ENCODE measurements around the gene ZNF276.

The ZNF276 gene

GRCh38 chr16:89708481-89708931 is 12.8 kb upstream of the ZNF276 start:
- H3K27me3 ChIP-seq (ENCODE audit: control insufficient read depth, insufficient read depth, low read length) = peaks cover 2% of the 10 kb centered on the region
- no peak overlapping the region for H3K9ac ChIP-seq (ENCODE audit: low read length)

GRCh38 chr16:89709166-89709565 is 12.2 kb upstream of the ZNF276 start:
- H3K9ac ChIP-seq (ENCODE audit: low read length) = no peak overlapping the region
- H3K4me3 ChIP-seq (ENCODE audit: low read length) = no peak overlapping the region
- no peak overlapping the region for H3K27ac ChIP-seq (ENCODE audit: low read length)
- H3K4me1 ChIP-seq (ENCODE audit: control insufficient read depth, low read depth, low read length) = peaks cover 3% of the 10 kb centered on the region
- H3K27me3 ChIP-seq (ENCODE audit: control insufficient read depth, insufficient read depth, low read length) = peaks cover under 1% of the 10 kb centered on the region
- H3K9me3 ChIP-seq (ENCODE audit: control insufficient read depth, low read depth, low read length) = no peaks in the 10 kb centered on the region
- H3K36me3 ChIP-seq (ENCODE audit: control insufficient read depth, low read depth, low read length) = no peaks in the 10 kb centered on the region

More at GRCh38 chr16:89708481-89708931, 12.8 kb upstream of the ZNF276 start:
- H3K4me3 ChIP-seq (ENCODE audit: low read length) = no peak overlapping the region
- no peak overlapping the region for H3K27ac ChIP-seq (ENCODE audit: low read length)
- H3K9me3 ChIP-seq (ENCODE audit: control insufficient read depth, low read depth, low read length) = no peaks in the 10 kb centered on the region
- no peaks in the 10 kb centered on the region for H3K36me3 ChIP-seq (ENCODE audit: control insufficient read depth, low read depth, low read length)
- peaks cover 3% of the 10 kb centered on the region for H3K4me1 ChIP-seq (ENCODE audit: control insufficient read depth, low read depth, low read length)

DNA sequence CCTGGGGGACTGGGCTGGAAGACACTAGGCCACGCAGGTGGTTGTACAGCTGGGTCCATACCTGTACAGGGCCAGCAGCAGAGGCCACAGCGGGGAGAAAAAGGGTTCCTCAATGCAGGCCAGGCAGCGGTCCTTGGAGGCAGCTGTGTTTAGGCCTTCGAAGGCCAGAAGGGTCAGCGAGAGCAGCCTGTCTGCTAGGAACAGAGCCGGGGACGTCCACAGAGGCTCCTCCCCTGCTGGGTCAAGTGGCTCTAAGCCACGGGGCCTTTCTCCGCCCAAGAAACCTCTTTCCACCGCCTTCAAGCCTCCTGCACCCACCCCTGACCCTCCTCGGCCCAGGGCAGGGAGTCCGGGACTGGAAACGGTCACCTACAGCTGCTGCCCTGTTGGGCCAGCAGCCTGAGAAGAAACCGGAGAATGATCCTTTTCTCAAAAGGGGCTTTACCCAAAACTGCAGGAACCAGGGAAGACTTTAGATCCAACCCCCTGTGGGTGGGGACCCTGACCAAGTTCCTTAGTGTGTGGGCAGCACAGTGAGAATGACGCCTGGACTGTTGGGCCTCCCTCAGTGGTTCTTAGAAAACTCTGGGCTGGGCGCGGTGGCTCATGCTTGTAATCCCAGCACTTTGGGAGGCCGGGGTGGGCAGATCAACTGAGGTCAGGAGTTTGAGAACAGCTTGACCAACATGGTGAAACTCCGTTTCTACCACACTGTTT is 11.5 kb upstream of the ZNF276 start:
- no peaks in the 10 kb centered on the region for H3K36me3 ChIP-seq (ENCODE audit: control insufficient read depth, low read depth, low read length)
- H3K9me3 ChIP-seq (ENCODE audit: control insufficient read depth, low read depth, low read length) = no peaks in the 10 kb centered on the region
- peaks cover 3% of the 10 kb centered on the region for H3K4me1 ChIP-seq (ENCODE audit: control insufficient read depth, low read depth, low read length)
- H3K27ac ChIP-seq (ENCODE audit: low read length) = no peak overlapping the region
- H3K9ac ChIP-seq (ENCODE audit: low read length) = no peak overlapping the region
- peaks cover 4% of the 10 kb centered on the region for H3K27me3 ChIP-seq (ENCODE audit: control insufficient read depth, insufficient read depth, low read length)
- no peak overlapping the region for H3K4me3 ChIP-seq (ENCODE audit: low read length)

- Histone ChIP-seq H3K27ac (ENCODE audit: low read length) (no peak overlapping the region), H3K4me1 (ENCODE audit: control insufficient read depth, low read depth, low read length) (peaks cover 3% of the 10 kb centered on the region), H3K9me3 (ENCODE audit: control insufficient read depth, low read depth, low read length) (no peaks in the 10 kb centered on the region), H3K4me3 (ENCODE audit: low read length) (no peak overlapping the region), H3K36me3 (ENCODE audit: control insufficient read depth, low read depth, low read length) (no peaks in the 10 kb centered on the region), H3K9ac (ENCODE audit: low read length) (no peak overlapping the region), H3K27me3 (ENCODE audit: control insufficient read depth, insufficient read depth, low read length) (peaks cover 4% of the 10 kb centered on the region)
Measured at GRCh38 chr16:89710709-89711564, 10.4 kb upstream of the ZNF276 start.

GRCh38 chr16:89711601-89712273 is 9.6 kb upstream of the ZNF276 start:
- no peaks in the 10 kb centered on the region for H3K4me1 ChIP-seq (ENCODE audit: control insufficient read depth, low read depth, low read length)
- H3K27ac ChIP-seq (ENCODE audit: low read length) = no peak overlapping the region
- no peaks in the 10 kb centered on the region for H3K36me3 ChIP-seq (ENCODE audit: control insufficient read depth, low read depth, low read length)
- peak overlapping the region; percentile 79 for H3K9ac ChIP-seq (ENCODE audit: low read length)
- no peaks in the 10 kb centered on the region for H3K9me3 ChIP-seq (ENCODE audit: control insufficient read depth, low read depth, low read length)
- peaks cover 4% of the 10 kb centered on the region for H3K27me3 ChIP-seq (ENCODE audit: control insufficient read depth, insufficient read depth, low read length)
- H3K4me3 ChIP-seq (ENCODE audit: low read length) = peak overlapping the region; percentile 64

- Histone ChIP-seq H3K27me3 (ENCODE audit: control insufficient read depth, insufficient read depth, low read length) (peaks cover 4% of the 10 kb centered on the region), H3K4me3 (ENCODE audit: low read length) (peak overlapping the region; percentile 64), H3K9ac (ENCODE audit: low read length) (peak overlapping the region; percentile 79), H3K9me3 (ENCODE audit: control insufficient read depth, low read depth, low read length) (no peaks in the 10 kb centered on the region), H3K27ac (ENCODE audit: low read length) (no peak overlapping the region), H3K4me1 (ENCODE audit: control insufficient read depth, low read depth, low read length) (no peaks in the 10 kb centered on the region), H3K36me3 (ENCODE audit: control insufficient read depth, low read depth, low read length) (no peaks in the 10 kb centered on the region)
Measured at GRCh38 chr16:89712274-89712781, 9.0 kb upstream of the ZNF276 start.

DNA sequence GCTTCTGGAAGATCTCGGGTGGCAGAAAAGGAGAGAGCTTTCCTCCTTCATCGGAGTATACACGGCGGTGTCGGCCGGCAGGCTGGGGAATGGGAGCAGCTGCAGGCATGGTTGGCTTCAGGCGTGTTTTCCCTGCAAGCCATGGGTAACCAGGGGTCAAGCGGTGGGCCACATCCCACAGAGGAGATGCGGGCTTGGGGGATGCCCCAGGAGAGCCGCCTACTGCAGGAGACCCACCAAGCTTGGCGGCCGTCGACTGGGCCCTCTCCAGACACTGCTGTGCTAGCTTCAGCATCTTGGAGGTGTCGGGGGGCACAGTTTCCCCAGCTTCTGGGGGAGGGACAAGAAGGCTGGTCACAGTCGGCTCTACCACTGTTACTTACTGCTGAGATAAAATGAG is 4.8 kb upstream of the ZNF276 start:
- Histone ChIP-seq H3K27me3 (ENCODE audit: control insufficient read depth, insufficient read depth, low read length) (peaks cover 29% of the 10 kb centered on the region), H3K9me3 (ENCODE audit: control insufficient read depth, low read depth, low read length) (no peaks in the 10 kb centered on the region), H3K4me1 (ENCODE audit: control insufficient read depth, low read depth, low read length) (no peaks in the 10 kb centered on the region), H3K4me3 (ENCODE audit: low read length) (no peak overlapping the region), H3K36me3 (ENCODE audit: control insufficient read depth, low read depth, low read length) (no peaks in the 10 kb centered on the region), H3K27ac (ENCODE audit: low read length) (no peak overlapping the region), H3K9ac (ENCODE audit: low read length) (no peak overlapping the region)

- Histone ChIP-seq H3K36me3 (ENCODE audit: control insufficient read depth, low read depth, low read length) (no peaks in the 10 kb centered on the region), H3K27ac (ENCODE audit: low read length) (no peak overlapping the region), H3K27me3 (ENCODE audit: control insufficient read depth, insufficient read depth, low read length) (peaks cover 32% of the 10 kb centered on the region), H3K9me3 (ENCODE audit: control insufficient read depth, low read depth, low read length) (no peaks in the 10 kb centered on the region), H3K4me3 (ENCODE audit: low read length) (no peak overlapping the region), H3K4me1 (ENCODE audit: control insufficient read depth, low read depth, low read length) (no peaks in the 10 kb centered on the region), H3K9ac (ENCODE audit: low read length) (no peak overlapping the region)
Measured at GRCh38 chr16:89716916-89717687, 4.2 kb upstream of the ZNF276 start.

DNA sequence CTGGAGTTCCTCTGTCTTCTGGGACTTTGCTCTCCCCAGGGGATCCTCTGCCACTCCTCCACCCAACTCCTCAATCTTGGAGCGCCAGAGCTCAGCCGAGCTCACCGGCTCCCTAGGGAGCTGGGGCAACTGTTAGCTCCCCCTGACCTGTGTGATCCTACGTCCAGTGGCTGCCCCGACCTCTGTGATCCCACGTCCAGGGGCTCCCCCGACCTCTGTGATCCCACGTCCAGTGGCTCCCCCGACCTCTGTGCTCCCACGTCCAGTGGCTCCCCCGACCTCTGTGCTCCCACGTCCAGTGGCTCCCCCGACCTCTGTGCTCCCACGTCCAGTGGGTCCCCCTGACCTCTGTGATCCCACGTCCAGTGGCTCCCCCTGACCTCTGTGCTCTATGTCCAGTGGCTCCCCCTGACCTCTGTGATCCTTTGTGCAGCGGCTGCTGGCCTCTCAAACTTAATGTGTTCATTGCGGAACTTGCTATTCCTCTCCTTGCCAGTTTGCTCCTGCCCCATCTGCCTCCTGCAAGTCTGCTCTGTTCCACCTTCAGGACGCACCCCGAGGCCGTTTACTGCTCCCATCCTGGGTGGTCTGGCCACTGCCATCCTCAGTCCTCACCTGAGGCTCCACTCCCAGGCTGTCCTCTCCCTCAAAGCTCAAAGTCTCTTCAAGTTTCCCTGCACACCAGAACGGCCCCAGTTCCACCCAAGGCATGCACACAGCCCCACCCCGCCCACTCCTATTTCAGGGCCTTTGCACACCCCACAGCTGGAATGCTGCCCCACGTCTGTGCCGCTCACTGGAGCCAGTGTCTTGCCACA is 3.4 kb upstream of the ZNF276 start:
- Histone ChIP-seq H3K4me1 (ENCODE audit: control insufficient read depth, low read depth, low read length) (no peaks in the 10 kb centered on the region), H3K27me3 (ENCODE audit: control insufficient read depth, insufficient read depth, low read length) (peaks cover 40% of the 10 kb centered on the region), H3K9me3 (ENCODE audit: control insufficient read depth, low read depth, low read length) (no peaks in the 10 kb centered on the region), H3K27ac (ENCODE audit: low read length) (no peak overlapping the region), H3K9ac (ENCODE audit: low read length) (no peak overlapping the region), H3K36me3 (ENCODE audit: control insufficient read depth, low read depth, low read length) (no peaks in the 10 kb centered on the region), H3K4me3 (ENCODE audit: low read length) (no peak overlapping the region)

- peaks cover 5% of the 10 kb centered on the region for H3K36me3 ChIP-seq (ENCODE audit: control insufficient read depth, low read depth, low read length)
Measured at GRCh38 chr16:89720551-89720812, 855 bp upstream of the ZNF276 start.

More at GRCh38 chr16:89720551-89720812, 855 bp upstream of the ZNF276 start:
- no peak overlapping the region for H3K27ac ChIP-seq (ENCODE audit: low read length)
- H3K4me1 ChIP-seq (ENCODE audit: control insufficient read depth, low read depth, low read length) = no peaks in the 10 kb centered on the region
- peak overlapping the region; percentile 66 for H3K4me3 ChIP-seq (ENCODE audit: low read length)
- peak overlapping the region; percentile 50 for H3K9ac ChIP-seq (ENCODE audit: low read length)
- H3K27me3 ChIP-seq (ENCODE audit: control insufficient read depth, insufficient read depth, low read length) = peaks cover 45% of the 10 kb centered on the region
- no peaks in the 10 kb centered on the region for H3K9me3 ChIP-seq (ENCODE audit: control insufficient read depth, low read depth, low read length)

Measured in iPS-18a (cell line).